ENCODE results near the gene KLF16.

DNA sequence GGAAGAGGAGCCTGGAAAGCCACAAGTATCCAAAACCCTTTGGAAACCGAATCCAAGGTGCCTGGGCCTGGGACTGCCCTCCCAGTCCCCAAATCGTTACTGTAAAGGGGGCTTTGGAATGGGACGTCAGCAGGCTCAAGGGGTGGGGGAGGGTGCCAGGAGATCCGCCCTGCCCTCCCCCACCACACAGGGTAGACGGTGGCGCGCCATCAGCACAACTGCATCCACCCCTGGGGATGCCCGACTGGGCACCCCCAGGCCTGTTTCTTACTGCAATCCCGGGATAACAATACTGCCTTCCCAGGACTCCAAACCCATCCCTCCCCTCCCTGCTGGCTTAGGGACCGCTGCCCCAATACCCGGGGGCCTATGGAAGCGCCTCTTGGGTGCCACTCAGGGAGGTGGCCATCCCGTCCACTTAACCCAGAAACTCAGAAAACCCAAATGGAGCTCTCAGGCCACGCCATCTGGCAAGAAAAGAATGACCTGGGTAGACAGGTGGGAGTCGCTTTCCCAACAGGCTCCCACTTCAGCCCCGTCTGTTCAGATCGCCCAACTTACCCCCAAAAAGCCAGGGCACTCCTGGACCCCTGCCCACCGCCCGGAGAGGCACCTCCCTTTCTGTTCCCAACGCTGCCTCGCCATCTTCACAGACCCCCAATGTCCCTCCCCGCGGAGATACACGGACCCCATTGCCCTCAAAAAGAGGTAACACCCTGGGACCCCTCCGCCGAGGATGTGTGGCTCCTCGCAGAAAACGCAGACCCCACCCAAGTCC lies 2.4 kb downstream of the KLF16 start:
- TF ChIP-seq, protein P1, sequence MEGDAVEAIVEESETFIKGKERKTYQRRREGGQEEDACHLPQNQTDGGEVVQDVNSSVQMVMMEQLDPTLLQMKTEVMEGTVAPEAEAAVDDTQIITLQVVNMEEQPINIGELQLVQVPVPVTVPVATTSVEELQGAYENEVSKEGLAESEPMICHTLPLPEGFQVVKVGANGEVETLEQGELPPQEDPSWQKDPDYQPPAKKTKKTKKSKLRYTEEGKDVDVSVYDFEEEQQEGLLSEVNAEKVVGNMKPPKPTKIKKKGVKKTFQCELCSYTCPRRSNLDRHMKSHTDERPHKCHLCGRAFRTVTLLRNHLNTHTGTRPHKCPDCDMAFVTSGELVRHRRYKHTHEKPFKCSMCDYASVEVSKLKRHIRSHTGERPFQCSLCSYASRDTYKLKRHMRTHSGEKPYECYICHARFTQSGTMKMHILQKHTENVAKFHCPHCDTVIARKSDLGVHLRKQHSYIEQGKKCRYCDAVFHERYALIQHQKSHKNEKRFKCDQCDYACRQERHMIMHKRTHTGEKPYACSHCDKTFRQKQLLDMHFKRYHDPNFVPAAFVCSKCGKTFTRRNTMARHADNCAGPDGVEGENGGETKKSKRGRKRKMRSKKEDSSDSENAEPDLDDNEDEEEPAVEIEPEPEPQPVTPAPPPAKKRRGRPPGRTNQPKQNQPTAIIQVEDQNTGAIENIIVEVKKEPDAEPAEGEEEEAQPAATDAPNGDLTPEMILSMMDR (IDR thresholded peaks at IDR 0.05; ENCODE audit: low read length): no peak
- no peak for TF ChIP-seq EZH2 (IDR thresholded peaks at IDR 0.05; ENCODE audit: borderline replicate concordance, low read length)

Measured in OCI-LY1 (cell line).